Vagina (tissue), 2 donors: ENCODE data around the gene NDUFAF7.

Source experiments
- CTCF ChIP-seq, 3 experiments: fragments of 450-650 bp in 2 of 3; fragments of 200-600 bp in 1 of 3; sonication (generic) in 1 of 3; IDR thresholded peaks; one replicate each; pipeline ENCODE4 v1.5.1; 2017 to 2019; ENCODE audit warnings: antibody characterized with exemption in 3 of 3, mild to moderate bottlenecking in 2 of 3, moderate library complexity in 2 of 3
- POLR2AphosphoS5 ChIP-seq, 2 donors: sonication (generic); formaldehyde crosslinking; IDR thresholded peaks; one replicate each; pipeline ENCODE4 v1.9.0; 2017; ENCODE audit warnings: antibody characterized with exemption in 2 of 2, mild to moderate bottlenecking in 2 of 2, low read depth in 1 of 2; ENCODE audit not compliant: insufficient read depth in 1 of 2

DNA sequence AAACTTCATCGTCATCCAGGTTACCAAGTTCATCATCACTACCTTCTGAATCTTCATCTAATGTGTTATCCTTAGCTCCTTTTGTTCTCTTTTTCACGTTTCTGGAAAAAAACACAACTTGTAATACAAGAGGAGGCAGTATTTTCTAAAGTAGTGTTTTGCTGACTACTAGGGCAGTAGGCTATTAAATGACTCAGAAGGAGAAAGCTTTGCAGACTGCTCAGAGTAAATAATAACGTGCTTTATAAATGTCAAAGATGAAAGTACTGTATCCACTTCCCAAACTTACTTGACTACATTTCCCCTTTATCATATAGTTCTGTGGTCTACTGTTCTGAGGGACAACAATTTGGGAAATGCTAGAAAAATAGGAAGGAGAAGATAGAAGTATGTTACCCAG is 19.5 kb upstream of the NDUFAF7 start:
- TF ChIP-seq POLR2AphosphoS5 (IDR thresholded peaks at IDR 0.05; ENCODE audit: insufficient read depth in 1 of 2, low read depth in 1 of 2), result no peak
- no peak for TF ChIP-seq CTCF (IDR thresholded peaks at IDR 0.05)
